PFSK-1 (cell line): ENCODE data around the gene CELSR1.

ENCODE experiments used
- FOXP2 ChIP-seq: optimal IDR thresholded peaks from 2 replicates; pipeline ENCODE3; 2011; ENCODE audit warnings: borderline replicate concordance, control low read depth, inconsistent platforms; ENCODE audit not compliant: insufficient read depth; ENCODE audit errors: extremely low read length, extremely low read depth
- POLR2AphosphoS5 ChIP-seq: IDR thresholded peaks from 2 replicates; pipeline ENCODE4 v1.6.1; 2012; ENCODE audit warnings: low read depth, mild to moderate bottlenecking, control low read depth, low read length, moderate library complexity
- REST ChIP-seq, 2 experiments: IDR thresholded peaks; 2 replicates each; pipeline versions ENCODE4 v1.6.1 to v1.8.0; 2011 to 2012; ENCODE audit warnings: low read depth in 2 of 2, low read length in 2 of 2, control low read depth in 1 of 2, inconsistent platforms in 1 of 2, mild to moderate bottlenecking in 1 of 2, moderate library complexity in 1 of 2; ENCODE audit not compliant: insufficient read depth in 1 of 2
- SIN3A ChIP-seq: IDR thresholded peaks from 2 replicates; pipeline ENCODE4 v1.6.1; 2012; ENCODE audit warnings: mild to moderate bottlenecking, low read length, moderate library complexity, borderline replicate concordance; ENCODE audit not compliant: insufficient read depth
- TAF1 ChIP-seq: IDR thresholded peaks from 2 replicates; pipeline ENCODE4 v1.6.1; 2012; ENCODE audit warnings: low read length, control low read depth, borderline replicate concordance; ENCODE audit not compliant: insufficient read depth

The CELSR1 gene

GRCh38 chr22:46362934-46363515 lies 174.4 kb downstream of the CELSR1 start:
- TF ChIP-seq POLR2AphosphoS5: no peak
- no peak for TF ChIP-seq FOXP2
- no peak for TF ChIP-seq SIN3A
- no peak for TF ChIP-seq TAF1
- TF ChIP-seq REST (IDR thresholded peaks at IDR 0.05; ENCODE audit: insufficient read depth in 1 of 2, low read depth in 2 of 2, low read length in 2 of 2): no peak

DNA sequence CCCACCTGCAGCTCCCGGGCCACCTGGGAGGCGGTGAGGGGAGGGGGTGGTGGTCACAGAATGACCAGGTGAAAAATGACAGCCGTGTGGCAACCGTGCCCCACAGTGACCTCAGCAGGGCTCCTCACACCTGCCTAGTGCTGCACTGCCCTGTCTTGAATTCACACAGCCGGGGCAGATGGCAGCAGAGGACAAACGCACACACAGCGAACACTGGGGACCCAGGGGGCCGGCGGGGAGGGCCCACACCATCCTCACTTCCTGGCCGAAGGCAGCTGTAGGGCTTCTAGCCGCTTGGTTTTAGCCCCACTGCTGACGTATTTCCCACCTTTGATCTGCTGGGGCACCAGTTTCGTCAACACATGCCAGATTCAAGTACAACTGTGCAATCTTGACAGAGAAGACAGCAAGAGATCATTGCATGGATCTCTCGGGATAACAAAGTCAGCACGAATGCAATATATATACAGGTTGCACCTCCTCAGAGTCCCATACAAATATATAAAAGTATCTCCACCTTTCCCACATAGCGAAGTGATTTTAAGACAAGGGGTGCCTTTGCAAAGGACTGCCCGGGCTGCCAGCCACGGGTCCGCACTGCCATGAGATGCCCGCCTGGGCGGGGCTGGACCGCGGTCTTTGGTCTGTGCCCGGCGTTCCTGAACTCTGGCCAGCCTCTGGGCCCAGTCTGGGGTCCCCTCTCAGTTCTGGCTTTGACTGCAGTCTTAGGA lies 175.1 kb downstream of the CELSR1 start:
- TF ChIP-seq REST (IDR thresholded peaks at IDR 0.05; ENCODE audit: insufficient read depth in 1 of 2, low read depth in 2 of 2, low read length in 2 of 2): no peak
- TF ChIP-seq SIN3A: no peak
- TF ChIP-seq POLR2AphosphoS5: no peak
- no peak for TF ChIP-seq FOXP2
- TF ChIP-seq TAF1: no peak

DNA sequence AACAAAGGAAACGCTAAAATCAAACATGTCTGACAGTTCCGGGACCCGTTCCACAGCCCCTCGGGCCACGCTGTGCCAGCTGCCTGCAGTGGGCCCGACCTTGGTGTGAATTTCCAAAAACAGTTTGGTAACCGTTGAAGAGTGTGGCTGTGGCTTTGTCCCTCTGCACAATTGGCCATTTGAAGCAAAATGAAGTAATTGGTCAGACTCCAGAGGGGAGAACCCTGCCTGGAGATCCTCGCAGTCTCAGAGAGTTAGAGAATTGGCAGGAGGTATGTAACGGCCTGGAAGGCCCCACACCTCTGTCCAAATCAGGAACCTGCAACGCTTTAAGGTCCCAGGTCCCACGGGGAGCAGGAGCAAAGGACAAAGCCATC lies 175.6 kb downstream of the CELSR1 start:
- TF ChIP-seq TAF1: no peak
- no peak for TF ChIP-seq POLR2AphosphoS5
- TF ChIP-seq FOXP2: no peak
- no peak for TF ChIP-seq SIN3A
- no peak for TF ChIP-seq REST (IDR thresholded peaks at IDR 0.05; ENCODE audit: insufficient read depth in 1 of 2, low read depth in 2 of 2, low read length in 2 of 2)

DNA sequence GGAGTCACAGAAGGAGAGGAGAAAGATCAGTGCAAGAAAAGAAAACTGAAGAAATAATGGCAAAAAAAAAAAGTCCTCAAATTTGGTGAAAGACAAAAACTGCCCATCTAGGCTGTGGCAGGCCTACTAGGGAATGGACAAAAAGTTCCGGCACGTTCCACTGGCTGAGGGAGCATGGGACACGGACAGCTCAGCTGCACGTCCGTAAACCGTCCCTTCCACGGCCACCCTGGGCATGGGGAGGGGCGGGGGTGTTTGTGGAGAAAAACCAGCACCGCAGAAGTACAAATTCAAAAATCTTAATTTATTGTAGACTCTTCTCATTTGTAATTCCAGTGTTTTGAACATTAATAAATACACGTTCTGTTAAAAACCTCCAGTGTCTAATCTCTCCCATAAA lies 176.5 kb downstream of the CELSR1 start:
- TF ChIP-seq TAF1: no peak
- TF ChIP-seq SIN3A: no peak
- TF ChIP-seq FOXP2: no peak

GRCh38 chr22:46360097-46360496 lies 177.3 kb downstream of the CELSR1 start:
- TF ChIP-seq POLR2AphosphoS5 (no peak), FOXP2 (no peak), SIN3A (no peak), TAF1 (no peak), REST (IDR thresholded peaks at IDR 0.05; ENCODE audit: insufficient read depth in 1 of 2, low read depth in 2 of 2, low read length in 2 of 2) (no peak)
